Measurements from ENCODE around the gene ANKRD29. TPM values are rescaled to one million over a fixed set of nuclear protein-coding genes. Genes with fewer than 3 reads are reported as not detected.

ANKRD29 gene
- total and polyA plus RNA-seq, 7 donors, result 2.5 to 31.0 (median 4.2) TPM

DNA sequence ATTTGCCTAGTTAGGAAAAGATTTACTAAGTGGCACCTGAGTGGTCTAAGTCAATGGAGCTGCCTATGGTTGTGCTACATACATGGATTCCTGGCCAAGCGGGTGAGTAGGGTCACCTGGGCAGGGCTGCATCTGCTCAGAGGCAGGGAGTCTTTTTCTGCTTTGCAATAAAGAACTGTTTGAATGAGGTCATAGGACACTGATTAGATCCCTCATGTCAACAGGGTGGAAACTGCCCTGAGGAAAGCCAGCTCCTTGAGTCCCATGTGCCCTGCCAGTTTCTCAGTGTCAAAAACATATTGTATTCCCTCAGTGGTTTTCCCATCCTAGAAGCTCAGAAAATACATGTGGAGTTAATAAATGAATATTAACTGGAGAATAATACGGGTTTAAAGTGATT, 31.1 kb upstream of the ANKRD29 start:
- Histone ChIP-seq H3K4me1 (peaks cover 0 to 14% (median 13%) of the 10 kb centered on the region in 4 donors), H3K4me3 (no peak overlapping the region), H3K36me3 (no peaks in the 10 kb centered on the region), H3K27me3 (peaks cover 0 to 18% (median 3%) of the 10 kb centered on the region in 3 donors), H3K27ac (no peak overlapping the region), H3K9me3 (no peaks in the 10 kb centered on the region)
- intact Hi-C loops (cut with DNase I), result loop anchor here (5.0 kb wide), 1 partner anchor 48 kb away; no protein-coding TSS in a partner anchor
- WGBS, 2 donors, result 53 to 86% methylated on average over 2 of the region's 2 CpGs
- DNase-seq, result no peak
- TF ChIP-seq POLR2AphosphoS5 (IDR thresholded peaks at IDR 0.05), result no peak
- TF ChIP-seq POLR2A (IDR thresholded peaks at IDR 0.05), result no peak

DNA sequence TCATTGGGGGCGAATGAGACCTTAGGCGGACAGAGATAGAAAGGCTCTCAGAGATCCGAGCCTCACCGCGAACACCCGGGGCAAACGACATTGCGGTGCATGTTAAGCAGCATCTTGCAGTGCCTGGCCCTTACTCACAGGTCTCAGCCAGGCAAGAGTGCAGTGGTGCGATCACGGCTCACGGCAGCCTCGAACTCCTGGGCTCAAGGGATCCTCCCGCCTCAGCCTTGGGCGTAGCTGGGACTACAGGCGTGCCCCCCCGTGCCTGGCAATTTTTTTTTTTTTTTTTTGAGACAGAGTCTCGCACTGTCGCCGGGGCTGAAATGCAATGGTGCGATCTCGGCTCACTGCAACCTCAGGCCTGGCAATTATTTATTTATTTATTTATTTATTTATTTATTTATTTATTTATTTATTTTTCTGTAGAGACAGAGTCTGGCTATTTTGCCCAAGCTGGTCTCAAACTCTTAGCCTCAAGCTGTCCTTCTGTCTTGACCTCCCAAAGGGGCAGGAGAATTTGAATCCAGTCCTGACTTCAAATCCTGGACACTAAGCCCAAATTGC, 27.9 kb upstream of the ANKRD29 start:
- Histone ChIP-seq H3K4me1 (peaks cover 0 to 18% (median 16%) of the 10 kb centered on the region in 4 donors), H3K9me3 (no peaks in the 10 kb centered on the region), H3K4me3 (peak overlapping the region in 3 of 4 donors; percentile 48 to 64 (median 59)), H3K36me3 (no peaks in the 10 kb centered on the region), H3K27me3 (peaks cover 0 to 24% (median 6%) of the 10 kb centered on the region in 3 donors), H3K27ac (peak overlapping the region in 1 of 4 donors; percentile 76)
- intact Hi-C loops (cut with DNase I), result loop anchor here (5.0 kb wide), 1 partner anchor 52 kb away; no protein-coding TSS in a partner anchor
- WGBS, 2 donors, result 72 to 73% methylated on average over 21 of the region's 21 CpGs
- TF ChIP-seq EP300 (IDR thresholded peaks at IDR 0.05) (no peak), POLR2AphosphoS5 (IDR thresholded peaks at IDR 0.05) (no peak), POLR2A (IDR thresholded peaks at IDR 0.05) (no peak)
- TF ChIP-seq, protein P1, sequence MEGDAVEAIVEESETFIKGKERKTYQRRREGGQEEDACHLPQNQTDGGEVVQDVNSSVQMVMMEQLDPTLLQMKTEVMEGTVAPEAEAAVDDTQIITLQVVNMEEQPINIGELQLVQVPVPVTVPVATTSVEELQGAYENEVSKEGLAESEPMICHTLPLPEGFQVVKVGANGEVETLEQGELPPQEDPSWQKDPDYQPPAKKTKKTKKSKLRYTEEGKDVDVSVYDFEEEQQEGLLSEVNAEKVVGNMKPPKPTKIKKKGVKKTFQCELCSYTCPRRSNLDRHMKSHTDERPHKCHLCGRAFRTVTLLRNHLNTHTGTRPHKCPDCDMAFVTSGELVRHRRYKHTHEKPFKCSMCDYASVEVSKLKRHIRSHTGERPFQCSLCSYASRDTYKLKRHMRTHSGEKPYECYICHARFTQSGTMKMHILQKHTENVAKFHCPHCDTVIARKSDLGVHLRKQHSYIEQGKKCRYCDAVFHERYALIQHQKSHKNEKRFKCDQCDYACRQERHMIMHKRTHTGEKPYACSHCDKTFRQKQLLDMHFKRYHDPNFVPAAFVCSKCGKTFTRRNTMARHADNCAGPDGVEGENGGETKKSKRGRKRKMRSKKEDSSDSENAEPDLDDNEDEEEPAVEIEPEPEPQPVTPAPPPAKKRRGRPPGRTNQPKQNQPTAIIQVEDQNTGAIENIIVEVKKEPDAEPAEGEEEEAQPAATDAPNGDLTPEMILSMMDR (IDR thresholded peaks at IDR 0.05), result no peak
- DNase-seq, result no peak

DNA sequence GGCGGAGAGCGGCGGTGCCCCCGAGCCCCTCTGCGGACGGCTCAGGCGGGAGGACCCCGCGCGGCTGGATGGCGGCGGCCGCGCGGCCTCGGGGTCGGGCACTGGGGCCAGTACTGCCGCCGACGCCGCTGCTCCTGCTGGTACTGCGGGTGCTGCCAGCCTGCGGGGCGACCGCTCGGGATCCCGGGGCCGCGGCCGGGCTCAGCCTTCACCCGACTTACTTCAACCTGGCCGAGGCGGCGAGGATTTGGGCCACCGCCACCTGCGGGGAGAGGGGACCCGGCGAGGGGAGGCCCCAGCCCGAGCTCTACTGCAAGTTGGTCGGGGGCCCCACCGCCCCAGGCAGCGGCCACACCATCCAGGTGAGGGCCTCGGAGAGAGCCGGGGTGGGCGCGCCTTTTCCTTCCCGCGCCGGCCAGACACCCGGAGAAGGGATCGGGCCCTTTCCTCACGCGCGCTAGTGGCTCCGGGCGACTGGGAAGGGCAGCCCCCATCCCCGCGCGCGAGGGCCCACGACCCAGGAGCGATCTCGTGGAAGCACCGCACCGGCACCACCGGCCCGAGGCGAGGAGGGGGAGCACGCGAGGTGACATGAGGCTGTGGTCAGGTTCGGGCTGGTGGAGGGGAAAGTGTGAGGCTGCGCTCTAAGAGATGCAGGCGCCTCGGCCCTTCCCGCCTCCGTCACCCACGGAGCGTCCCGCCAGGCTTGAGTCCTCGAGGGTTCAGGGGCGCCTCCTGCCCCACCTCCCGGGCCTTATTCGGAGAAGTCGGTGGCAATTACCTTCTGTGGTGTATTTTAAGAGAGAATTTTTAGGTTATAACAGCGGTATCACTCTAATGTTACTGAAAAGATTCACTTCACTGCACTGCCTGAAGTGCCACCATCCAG, 27.1 kb upstream of the ANKRD29 start:
- DNase-seq, result no peak
- Histone ChIP-seq H3K36me3 (no peaks in the 10 kb centered on the region), H3K9me3 (no peaks in the 10 kb centered on the region), H3K27ac (peak overlapping the region in 3 of 4 donors; percentile 41 to 76 (median 48)), H3K4me1 (peaks cover 0 to 21% (median 18%) of the 10 kb centered on the region in 4 donors), H3K4me3 (peak overlapping the region; percentile 28 to 64 (median 54)), H3K27me3 (peaks cover 0 to 24% (median 6%) of the 10 kb centered on the region in 3 donors)
- intact Hi-C loops (cut with DNase I), result loop anchor here (5.0 to 10.0 kb wide), 3 partner anchors 52 to 225 kb away; no protein-coding TSS in a partner anchor
- TF ChIP-seq EP300 (IDR thresholded peaks at IDR 0.05) (no peak), POLR2AphosphoS5 (IDR thresholded peaks at IDR 0.05) (no peak), POLR2A (IDR thresholded peaks at IDR 0.05) (no peak)
- WGBS, 2 donors, result 2% methylated on average over 85 of the region's 85 CpGs

DNA sequence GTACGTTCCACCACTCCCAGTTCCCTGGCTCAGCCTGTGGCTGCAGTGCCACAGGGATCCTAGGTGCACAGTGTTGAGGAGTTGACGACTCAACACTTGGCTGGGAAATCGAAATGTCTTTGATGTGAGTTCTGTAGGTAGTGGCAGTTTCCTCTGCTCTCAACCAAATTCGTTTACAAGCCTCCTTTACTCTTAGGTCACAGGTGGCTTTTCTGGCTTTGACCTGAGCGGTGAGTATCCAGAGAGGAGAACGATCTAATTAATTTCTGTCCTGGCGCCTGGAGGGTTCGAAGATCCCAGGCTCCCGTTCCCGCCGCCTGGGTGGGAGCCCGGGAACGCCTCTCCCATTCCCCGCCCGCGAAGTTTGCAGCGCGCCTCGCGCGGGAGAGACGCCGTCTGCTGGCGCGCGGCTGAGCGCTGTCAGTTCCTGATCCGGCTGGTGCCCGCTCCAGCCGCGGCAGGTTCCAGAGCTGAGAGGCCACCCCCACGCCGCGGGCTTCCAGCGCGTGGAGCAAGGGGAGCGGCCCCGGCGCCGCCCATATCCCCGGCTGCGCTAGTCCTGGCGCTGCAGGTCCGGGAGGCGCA, 26.4 kb upstream of the ANKRD29 start, which contains the start of gene LAMA3:
LAMA3 (plus strand) TSS at position 423 of the 585 bp plus-strand sequence. CDS start 231 bp downstream, outside the sequence.
- Histone ChIP-seq H3K27ac (peak within 1 kb of the TSS in 3 of 4 donors; percentile 41 to 76 (median 48)), H3K27me3 (peaks cover 0 to 24% (median 6%) of the 10 kb centered on the region in 3 donors), H3K36me3 (no peaks in the 10 kb centered on the region), H3K9me3 (no peaks in the 10 kb centered on the region), H3K4me1 (peaks cover 0 to 25% (median 18%) of the 10 kb centered on the region in 4 donors), H3K4me3 (peak within 1 kb of the TSS; percentile 28 to 64 (median 54))
- peak; percentile 77 for DNase-seq
- intact Hi-C loops (cut with DNase I), result loop anchor here (10.0 kb wide), 2 partner anchors 126 to 226 kb away; no protein-coding TSS in a partner anchor
- TF ChIP-seq EP300 (IDR thresholded peaks at IDR 0.05), result no peak
- TF ChIP-seq, protein P1 (IDR thresholded peaks at IDR 0.05), result peak in 1 of 4 experiments; percentile 14
- TF ChIP-seq POLR2AphosphoS5 (IDR thresholded peaks at IDR 0.05), result peak in 3 of 4 donors; percentile 8 to 51 (median 47)
- no peak for TF ChIP-seq POLR2A (IDR thresholded peaks at IDR 0.05)
- 1 to 2% methylated on average over 45 of the region's 45 CpGs for WGBS, 2 donors

DNA sequence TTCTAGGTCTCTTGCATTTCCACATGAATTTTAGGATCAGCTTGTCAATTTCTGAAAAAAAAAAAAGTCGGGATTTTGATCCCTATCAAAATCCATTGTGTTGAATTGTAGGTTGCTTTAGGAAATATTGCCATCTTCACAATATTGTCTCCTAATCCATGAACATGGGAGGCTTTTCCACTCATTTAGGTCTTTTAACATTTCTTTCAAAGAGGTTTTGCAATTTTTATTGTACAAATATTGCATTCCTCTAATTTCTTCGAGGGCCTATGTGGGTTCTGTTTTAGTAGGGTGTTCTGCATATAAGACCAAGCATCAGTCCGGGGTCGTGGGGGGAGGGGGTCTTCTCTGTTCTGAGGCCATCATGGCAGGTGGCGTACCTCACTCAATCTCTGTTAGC, 25.8 kb upstream of the ANKRD29 start:
- intact Hi-C loops (cut with DNase I), result loop anchor here (10.0 kb wide), 2 partner anchors 126 to 226 kb away; no protein-coding TSS in a partner anchor
- WGBS, 2 donors, result 37 to 57% methylated on average over 5 of the region's 5 CpGs
- H3K27ac ChIP-seq, result no peak overlapping the region

More for the DNA sequence above, 25.8 kb upstream of the ANKRD29 start:
- Histone ChIP-seq H3K9me3 (no peaks in the 10 kb centered on the region), H3K4me1 (peaks cover 0 to 25% (median 18%) of the 10 kb centered on the region in 4 donors), H3K27me3 (peaks cover 0 to 24% (median 6%) of the 10 kb centered on the region in 3 donors), H3K4me3 (no peak overlapping the region), H3K36me3 (no peaks in the 10 kb centered on the region)
- DNase-seq, result no peak
- TF ChIP-seq POLR2AphosphoS5 (IDR thresholded peaks at IDR 0.05) (no peak), EP300 (IDR thresholded peaks at IDR 0.05) (no peak), POLR2A (IDR thresholded peaks at IDR 0.05) (no peak)
- TF ChIP-seq, protein P1 (IDR thresholded peaks at IDR 0.05), result no peak

Data from sigmoid colon (tissue), 7 donors.